RWPE2 (cell line): Measurements from ENCODE around the gene HEATR5A.
"Not testable (repeated sequence)": the region's sequence is repeated elsewhere in the genome, so short reads cannot be mapped to it uniquely, and the experiment has no call there.

Experiments used
- ATAC-seq: fragments of 200-7000 bp; cut with Tn5 transposase; 3 replicates; pipeline ENCODE4 v1.9.1; 2021; ENCODE audit warnings: low read depth
- DNase-seq: peaks from one replicate; pipeline ENCODE4 v3.0.0-alpha.2; 2020; ENCODE audit warnings: low spot score
- H3K27ac ChIP-seq: fragments of 450-650 bp; 2 replicates; pipeline ENCODE4 v1.5.1; 2017; ENCODE audit warnings: mild to moderate bottlenecking; ENCODE audit not compliant: poor library complexity, severe bottlenecking
- H3K27me3 ChIP-seq: fragments of 250-450 bp; sonication (Bioruptor Pico); 2 replicates; pipeline ENCODE4 v1.5.1; 2021; ENCODE audit warnings: mild to moderate bottlenecking, moderate library complexity; ENCODE audit not compliant: insufficient read depth, poor library complexity, severe bottlenecking
- H3K36me3 ChIP-seq: fragments of 250-450 bp; sonication (Bioruptor Pico); 2 replicates; pipeline ENCODE4 v1.5.1; 2020; ENCODE audit warnings: low read depth, mild to moderate bottlenecking, moderate library complexity
- H3K4me1 ChIP-seq: fragments of 250-450 bp; sonication (Bioruptor Pico); 2 replicates; pipeline ENCODE4 v1.5.1; 2021; ENCODE audit warnings: mild to moderate bottlenecking, moderate library complexity; ENCODE audit not compliant: insufficient read depth, poor library complexity, severe bottlenecking
- H3K4me3 ChIP-seq: fragments of 250-450 bp; sonication (Bioruptor Pico); 2 replicates; pipeline ENCODE4 v1.5.1; 2021; ENCODE audit warnings: mild to moderate bottlenecking, moderate library complexity; ENCODE audit not compliant: severe bottlenecking
- H3K9me3 ChIP-seq: fragments of 250-450 bp; sonication (Bioruptor Pico); 2 replicates; pipeline ENCODE4 v1.5.1; 2021; ENCODE audit warnings: mild to moderate bottlenecking, moderate library complexity; ENCODE audit not compliant: severe bottlenecking
- CTCF ChIP-seq: fragments of 450-650 bp; IDR thresholded peaks from one replicate; pipeline ENCODE4 v1.5.1; 2017; ENCODE audit warnings: mild to moderate bottlenecking, moderate library complexity; ENCODE audit not compliant: poor library complexity, severe bottlenecking

The HEATR5A gene

GRCh38 chr14:31377433-31377832 lies 42.9 kb downstream of the HEATR5A start:
- H3K4me3 ChIP-seq = no peak overlapping the region
- no peaks in the 10 kb centered on the region for H3K4me1 ChIP-seq
- DNase-seq (no peak), ATAC-seq (no peak)
- H3K27ac ChIP-seq = no peak overlapping the region
- no peaks in the 10 kb centered on the region for H3K9me3 ChIP-seq
- no peak for TF ChIP-seq CTCF
- H3K27me3 ChIP-seq = no peaks in the 10 kb centered on the region
- H3K36me3 ChIP-seq = peaks cover 31% of the 10 kb centered on the region

- Histone ChIP-seq H3K27me3 (no peaks in the 10 kb centered on the region), H3K4me3 (no peak overlapping the region), H3K9me3 (no peaks in the 10 kb centered on the region), H3K4me1 (no peaks in the 10 kb centered on the region), H3K36me3 (peaks cover 23% of the 10 kb centered on the region), H3K27ac (no peak overlapping the region)
- DNase-seq (no peak), ATAC-seq (no peak)
- no peak for TF ChIP-seq CTCF
Measured at GRCh38 chr14:31371646-31372045, 48.7 kb downstream of the HEATR5A start.

- Histone ChIP-seq H3K36me3 (peaks cover 23% of the 10 kb centered on the region), H3K4me1 (peaks cover 16% of the 10 kb centered on the region), H3K27ac (no peak overlapping the region), H3K27me3 (no peaks in the 10 kb centered on the region), H3K9me3 (no peaks in the 10 kb centered on the region), H3K4me3 (no peak overlapping the region)
- ATAC-seq (no peak), DNase-seq (no peak)
- TF ChIP-seq CTCF = no peak
Measured at GRCh38 chr14:31363331-31364073, 56.8 kb downstream of the HEATR5A start.

- Histone ChIP-seq H3K9me3 (no peaks in the 10 kb centered on the region), H3K4me3 (no peak overlapping the region), H3K36me3 (peaks cover 30% of the 10 kb centered on the region), H3K27ac (no peak overlapping the region), H3K27me3 (no peaks in the 10 kb centered on the region), H3K4me1 (peaks cover 16% of the 10 kb centered on the region)
- DNase-seq = no peak
- TF ChIP-seq CTCF = no peak
- ATAC-seq = 0 out of 3 replicates have a peak, but pooled peaks have one; percentile 30
Measured at GRCh38 chr14:31362746-31363145, 57.6 kb downstream of the HEATR5A start.

- H3K27ac ChIP-seq = peak overlapping the region; percentile 62
- H3K27me3 ChIP-seq, ATAC-seq, H3K4me3 ChIP-seq, H3K9me3 ChIP-seq, DNase-seq: not testable (repeated sequence)
- H3K4me1 ChIP-seq = peaks cover 16% of the 10 kb centered on the region
- H3K36me3 ChIP-seq = peaks cover 35% of the 10 kb centered on the region
Measured at GRCh38 chr14:31361761-31362160, 58.6 kb downstream of the HEATR5A start.
